Astrocyte (in vitro differentiated cells and primary cell): ENCODE results near the gene SHROOM2.

Experiments
- EZH2 ChIP-seq: IDR thresholded peaks from 2 replicates; pipeline ENCODE4 v1.6.1; 2012; ENCODE audit warnings: mild to moderate bottlenecking, low read length, inconsistent platforms; ENCODE audit not compliant: insufficient read depth
- TF ChIP-seq, protein P1 (sequence below): IDR thresholded peaks from 2 replicates; pipeline ENCODE4 v1.5.1; 2011; ENCODE audit warnings: low read depth, mild to moderate bottlenecking, inconsistent platforms, low read length, moderate library complexity; ENCODE audit not compliant: insufficient read depth

DNA sequence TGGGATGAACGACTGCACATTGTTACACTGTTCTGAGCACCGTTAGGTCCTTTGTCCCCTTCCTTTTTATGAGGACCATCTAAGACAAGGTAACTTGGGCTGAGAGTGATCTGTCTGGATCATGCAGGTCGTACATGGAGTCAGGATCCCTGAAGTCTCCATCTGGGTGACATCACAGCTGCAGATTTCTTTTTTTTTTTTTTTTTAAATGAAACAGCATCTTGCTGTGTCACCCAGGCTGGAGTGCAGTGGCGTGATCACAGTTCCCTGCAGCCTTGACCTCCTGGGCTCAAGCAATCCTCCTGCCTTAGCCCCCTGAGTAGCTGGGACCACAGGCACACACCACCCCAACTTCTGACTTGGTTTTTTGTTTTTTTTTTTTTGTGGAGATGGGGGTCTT, 16.5 kb downstream of the SHROOM2 start:
- TF ChIP-seq, protein P1, sequence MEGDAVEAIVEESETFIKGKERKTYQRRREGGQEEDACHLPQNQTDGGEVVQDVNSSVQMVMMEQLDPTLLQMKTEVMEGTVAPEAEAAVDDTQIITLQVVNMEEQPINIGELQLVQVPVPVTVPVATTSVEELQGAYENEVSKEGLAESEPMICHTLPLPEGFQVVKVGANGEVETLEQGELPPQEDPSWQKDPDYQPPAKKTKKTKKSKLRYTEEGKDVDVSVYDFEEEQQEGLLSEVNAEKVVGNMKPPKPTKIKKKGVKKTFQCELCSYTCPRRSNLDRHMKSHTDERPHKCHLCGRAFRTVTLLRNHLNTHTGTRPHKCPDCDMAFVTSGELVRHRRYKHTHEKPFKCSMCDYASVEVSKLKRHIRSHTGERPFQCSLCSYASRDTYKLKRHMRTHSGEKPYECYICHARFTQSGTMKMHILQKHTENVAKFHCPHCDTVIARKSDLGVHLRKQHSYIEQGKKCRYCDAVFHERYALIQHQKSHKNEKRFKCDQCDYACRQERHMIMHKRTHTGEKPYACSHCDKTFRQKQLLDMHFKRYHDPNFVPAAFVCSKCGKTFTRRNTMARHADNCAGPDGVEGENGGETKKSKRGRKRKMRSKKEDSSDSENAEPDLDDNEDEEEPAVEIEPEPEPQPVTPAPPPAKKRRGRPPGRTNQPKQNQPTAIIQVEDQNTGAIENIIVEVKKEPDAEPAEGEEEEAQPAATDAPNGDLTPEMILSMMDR, result no peak
- no peak for TF ChIP-seq EZH2
